ENCODE results near the gene ALK.

Gene ALK

GRCh38 chr2:29448096-29448688 is 473.2 kb downstream of the ALK start:
- H3K27ac ChIP-seq (ENCODE audit: insufficient read depth, low read length, poor library complexity, severe bottlenecking): no peak overlapping the region

GRCh38 chr2:29447513-29447912 is 473.9 kb downstream of the ALK start:
- Histone ChIP-seq H3K9me3 (ENCODE audit: control insufficient read depth, low read length) (no peaks in the 10 kb centered on the region), H3K36me3 (ENCODE audit: control insufficient read depth, insufficient read depth, low read length) (no peaks in the 10 kb centered on the region), H3K27ac (ENCODE audit: insufficient read depth, low read length, poor library complexity, severe bottlenecking) (no peak overlapping the region), H3K4me3 (ENCODE audit: insufficient read depth, low read depth, low read length, poor library complexity, severe bottlenecking) (no peak overlapping the region), H3K4me1 (ENCODE audit: control insufficient read depth, insufficient read depth, low read length, poor library complexity, severe bottlenecking) (no peaks in the 10 kb centered on the region), H3K27me3 (replicated peaks; ENCODE audit: control insufficient read depth, insufficient read depth, low read length, poor library complexity, severe bottlenecking) (no peaks in the 10 kb centered on the region)
- DNase-seq: no peak

More at GRCh38 chr2:29448096-29448688, 473.2 kb downstream of the ALK start:
- Histone ChIP-seq H3K4me1 (ENCODE audit: control insufficient read depth, insufficient read depth, low read length, poor library complexity, severe bottlenecking) (no peaks in the 10 kb centered on the region), H3K36me3 (ENCODE audit: control insufficient read depth, insufficient read depth, low read length) (no peaks in the 10 kb centered on the region), H3K9me3 (ENCODE audit: control insufficient read depth, low read length) (no peaks in the 10 kb centered on the region), H3K4me3 (ENCODE audit: insufficient read depth, low read depth, low read length, poor library complexity, severe bottlenecking) (no peak overlapping the region), H3K27me3 (replicated peaks; ENCODE audit: control insufficient read depth, insufficient read depth, low read length, poor library complexity, severe bottlenecking) (no peaks in the 10 kb centered on the region)
- DNase-seq: no peak

GRCh38 chr2:29446847-29447246 is 474.5 kb downstream of the ALK start:
- Histone ChIP-seq H3K9me3 (ENCODE audit: control insufficient read depth, low read length) (no peaks in the 10 kb centered on the region), H3K36me3 (ENCODE audit: control insufficient read depth, insufficient read depth, low read length) (no peaks in the 10 kb centered on the region), H3K27ac (ENCODE audit: insufficient read depth, low read length, poor library complexity, severe bottlenecking) (no peak overlapping the region), H3K4me3 (ENCODE audit: insufficient read depth, low read depth, low read length, poor library complexity, severe bottlenecking) (no peak overlapping the region), H3K4me1 (ENCODE audit: control insufficient read depth, insufficient read depth, low read length, poor library complexity, severe bottlenecking) (no peaks in the 10 kb centered on the region), H3K27me3 (replicated peaks; ENCODE audit: control insufficient read depth, insufficient read depth, low read length, poor library complexity, severe bottlenecking) (no peaks in the 10 kb centered on the region)
- no peak for DNase-seq

- Histone ChIP-seq H3K36me3 (ENCODE audit: control insufficient read depth, insufficient read depth, low read length) (no peaks in the 10 kb centered on the region), H3K27ac (ENCODE audit: insufficient read depth, low read length, poor library complexity, severe bottlenecking) (no peak overlapping the region), H3K9me3 (ENCODE audit: control insufficient read depth, low read length) (no peaks in the 10 kb centered on the region), H3K27me3 (replicated peaks; ENCODE audit: control insufficient read depth, insufficient read depth, low read length, poor library complexity, severe bottlenecking) (no peaks in the 10 kb centered on the region), H3K4me3 (ENCODE audit: insufficient read depth, low read depth, low read length, poor library complexity, severe bottlenecking) (no peak overlapping the region), H3K4me1 (ENCODE audit: control insufficient read depth, insufficient read depth, low read length, poor library complexity, severe bottlenecking) (no peaks in the 10 kb centered on the region)
- no peak for DNase-seq
Observed at GRCh38 chr2:29444150-29444549, 477.2 kb downstream of the ALK start.

- Histone ChIP-seq H3K4me3 (ENCODE audit: insufficient read depth, low read depth, low read length, poor library complexity, severe bottlenecking) (no peak overlapping the region), H3K27ac (ENCODE audit: insufficient read depth, low read length, poor library complexity, severe bottlenecking) (no peak overlapping the region), H3K4me1 (ENCODE audit: control insufficient read depth, insufficient read depth, low read length, poor library complexity, severe bottlenecking) (no peaks in the 10 kb centered on the region), H3K27me3 (replicated peaks; ENCODE audit: control insufficient read depth, insufficient read depth, low read length, poor library complexity, severe bottlenecking) (no peaks in the 10 kb centered on the region), H3K9me3 (ENCODE audit: control insufficient read depth, low read length) (no peaks in the 10 kb centered on the region), H3K36me3 (ENCODE audit: control insufficient read depth, insufficient read depth, low read length) (no peaks in the 10 kb centered on the region)
- DNase-seq: no peak
Observed at GRCh38 chr2:29443627-29444026, 477.8 kb downstream of the ALK start.

GRCh38 chr2:29443151-29443550 is 478.2 kb downstream of the ALK start:
- no peak overlapping the region for H3K27ac ChIP-seq (ENCODE audit: insufficient read depth, low read length, poor library complexity, severe bottlenecking)
- no peak for DNase-seq
- H3K4me1 ChIP-seq (ENCODE audit: control insufficient read depth, insufficient read depth, low read length, poor library complexity, severe bottlenecking): no peaks in the 10 kb centered on the region
- no peaks in the 10 kb centered on the region for H3K9me3 ChIP-seq (ENCODE audit: control insufficient read depth, low read length)
- H3K4me3 ChIP-seq (ENCODE audit: insufficient read depth, low read depth, low read length, poor library complexity, severe bottlenecking): no peak overlapping the region
- H3K36me3 ChIP-seq (ENCODE audit: control insufficient read depth, insufficient read depth, low read length): no peaks in the 10 kb centered on the region
- H3K27me3 ChIP-seq (replicated peaks; ENCODE audit: control insufficient read depth, insufficient read depth, low read length, poor library complexity, severe bottlenecking): no peaks in the 10 kb centered on the region

- H3K27me3 ChIP-seq (replicated peaks; ENCODE audit: control insufficient read depth, insufficient read depth, low read length, poor library complexity, severe bottlenecking): no peaks in the 10 kb centered on the region
- no peaks in the 10 kb centered on the region for H3K4me1 ChIP-seq (ENCODE audit: control insufficient read depth, insufficient read depth, low read length, poor library complexity, severe bottlenecking)
- no peak overlapping the region for H3K27ac ChIP-seq (ENCODE audit: insufficient read depth, low read length, poor library complexity, severe bottlenecking)
- DNase-seq: no peak
- H3K4me3 ChIP-seq (ENCODE audit: insufficient read depth, low read depth, low read length, poor library complexity, severe bottlenecking): no peak overlapping the region
- no peaks in the 10 kb centered on the region for H3K9me3 ChIP-seq (ENCODE audit: control insufficient read depth, low read length)
- no peaks in the 10 kb centered on the region for H3K36me3 ChIP-seq (ENCODE audit: control insufficient read depth, insufficient read depth, low read length)
Observed at GRCh38 chr2:29440921-29441623, 480.3 kb downstream of the ALK start.

- H3K4me1 ChIP-seq (ENCODE audit: control insufficient read depth, insufficient read depth, low read length, poor library complexity, severe bottlenecking): no peaks in the 10 kb centered on the region
- no peaks in the 10 kb centered on the region for H3K27me3 ChIP-seq (replicated peaks; ENCODE audit: control insufficient read depth, insufficient read depth, low read length, poor library complexity, severe bottlenecking)
- H3K4me3 ChIP-seq (ENCODE audit: insufficient read depth, low read depth, low read length, poor library complexity, severe bottlenecking): no peak overlapping the region
- no peaks in the 10 kb centered on the region for H3K9me3 ChIP-seq (ENCODE audit: control insufficient read depth, low read length)
- no peaks in the 10 kb centered on the region for H3K36me3 ChIP-seq (ENCODE audit: control insufficient read depth, insufficient read depth, low read length)
- DNase-seq: no peak
- H3K27ac ChIP-seq (ENCODE audit: insufficient read depth, low read length, poor library complexity, severe bottlenecking): no peak overlapping the region
Observed at GRCh38 chr2:29433920-29434319, 487.5 kb downstream of the ALK start.

- no peak for DNase-seq
- Histone ChIP-seq H3K36me3 (ENCODE audit: control insufficient read depth, insufficient read depth, low read length) (no peaks in the 10 kb centered on the region), H3K4me1 (ENCODE audit: control insufficient read depth, insufficient read depth, low read length, poor library complexity, severe bottlenecking) (no peaks in the 10 kb centered on the region), H3K9me3 (ENCODE audit: control insufficient read depth, low read length) (no peaks in the 10 kb centered on the region), H3K27ac (ENCODE audit: insufficient read depth, low read length, poor library complexity, severe bottlenecking) (no peak overlapping the region), H3K4me3 (ENCODE audit: insufficient read depth, low read depth, low read length, poor library complexity, severe bottlenecking) (no peak overlapping the region), H3K27me3 (replicated peaks; ENCODE audit: control insufficient read depth, insufficient read depth, low read length, poor library complexity, severe bottlenecking) (no peaks in the 10 kb centered on the region)
Observed at GRCh38 chr2:29433128-29433527, 488.3 kb downstream of the ALK start.

GRCh38 chr2:29431485-29431884 is 489.9 kb downstream of the ALK start:
- DNase-seq: no peak
- Histone ChIP-seq H3K4me1 (ENCODE audit: control insufficient read depth, insufficient read depth, low read length, poor library complexity, severe bottlenecking) (no peaks in the 10 kb centered on the region), H3K36me3 (ENCODE audit: control insufficient read depth, insufficient read depth, low read length) (no peaks in the 10 kb centered on the region), H3K4me3 (ENCODE audit: insufficient read depth, low read depth, low read length, poor library complexity, severe bottlenecking) (no peak overlapping the region), H3K9me3 (ENCODE audit: control insufficient read depth, low read length) (no peaks in the 10 kb centered on the region), H3K27me3 (replicated peaks; ENCODE audit: control insufficient read depth, insufficient read depth, low read length, poor library complexity, severe bottlenecking) (no peaks in the 10 kb centered on the region), H3K27ac (ENCODE audit: insufficient read depth, low read length, poor library complexity, severe bottlenecking) (no peak overlapping the region)

All from effector memory CD4-positive, alpha-beta T cell (primary cell).